NCI-H82 (cell line): ENCODE data around the gene ODAD3.
"Not testable (repeated sequence)": the region's sequence is repeated elsewhere in the genome, so short reads cannot be mapped to it uniquely, and the experiment has no call there.

ENCODE experiments used
- DNase-seq: peaks from one replicate; lab custom pipeline; 2025; lab: John Stamatoyannopoulos, UW

The ODAD3 gene

DNA sequence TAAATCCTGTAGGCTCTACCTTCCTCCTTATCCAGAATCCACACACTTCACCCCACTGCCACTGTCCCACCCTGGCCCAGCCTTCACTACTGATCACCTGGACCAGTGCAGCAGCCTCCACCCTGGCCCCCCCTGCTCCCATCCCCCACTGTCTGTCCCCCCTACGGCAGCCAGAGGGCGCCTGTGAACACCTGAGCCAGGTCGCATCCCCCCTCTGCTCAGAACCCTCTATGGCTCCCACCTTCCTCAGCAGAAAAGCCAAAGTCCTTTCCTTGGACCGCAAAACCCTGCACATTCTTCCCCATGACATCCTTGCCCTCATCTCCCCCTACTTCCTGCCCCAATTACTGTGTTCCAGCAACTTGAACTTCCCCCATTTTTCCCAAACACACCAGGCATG is 25.3 kb upstream of the ODAD3 start:
- DNase-seq, result no peak

- not testable (repeated sequence) for DNase-seq
Measured at GRCh38 chr19:11458912-11459311, 24.0 kb upstream of the ODAD3 start.

DNA sequence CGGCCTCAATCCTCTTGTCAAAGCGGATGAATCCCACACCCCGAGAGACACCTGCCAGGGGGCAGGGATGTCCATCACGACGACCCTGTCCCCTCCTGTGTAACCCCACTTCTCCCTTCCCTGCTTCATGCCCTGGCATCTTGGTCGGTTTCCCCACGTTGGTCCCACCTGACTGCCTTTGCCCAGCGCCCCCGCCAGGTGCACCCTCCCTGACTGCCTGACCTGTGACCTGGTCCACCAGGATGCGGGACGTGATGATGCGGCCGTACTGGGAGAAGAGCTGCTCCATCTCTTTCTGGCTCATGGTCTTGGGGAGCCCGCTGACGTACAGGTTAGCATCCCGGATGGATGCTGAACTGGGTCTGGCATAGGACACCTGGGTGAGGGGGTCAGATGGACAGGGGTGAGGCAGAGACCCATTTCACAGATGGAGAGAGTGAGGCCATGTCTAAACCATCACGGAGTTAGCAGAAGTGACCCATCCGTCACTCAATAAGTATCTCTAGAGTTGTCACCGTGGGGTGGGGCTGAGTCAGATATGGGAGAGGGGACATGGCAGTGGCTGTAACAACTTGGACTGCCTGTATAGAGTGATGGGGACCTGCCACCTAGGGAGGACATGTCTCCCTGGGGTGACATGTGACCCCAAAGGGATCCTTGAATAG is 23.4 kb upstream of the ODAD3 start:
- DNase-seq, result no peak

DNA sequence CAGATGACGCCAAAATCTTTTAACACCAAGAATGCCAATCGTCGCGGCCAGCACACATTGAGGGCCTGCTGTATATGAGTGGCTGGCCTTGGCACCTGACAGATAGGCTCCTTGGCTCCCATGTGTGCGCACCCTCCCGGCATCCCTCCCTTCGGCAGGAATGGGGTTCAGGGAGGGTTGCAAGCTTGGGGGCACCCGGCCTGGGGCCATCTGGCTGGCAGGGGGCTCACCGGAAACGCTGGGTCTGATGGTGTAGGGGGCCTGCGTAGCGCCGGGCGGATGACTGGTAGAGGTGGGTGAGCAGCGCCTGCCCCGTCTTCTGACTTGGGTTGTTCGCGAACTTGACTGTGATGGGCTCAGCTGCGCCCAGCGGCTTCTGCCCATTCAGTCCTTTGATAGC is 22.9 kb upstream of the ODAD3 start:
- DNase-seq, result no peak

DNA sequence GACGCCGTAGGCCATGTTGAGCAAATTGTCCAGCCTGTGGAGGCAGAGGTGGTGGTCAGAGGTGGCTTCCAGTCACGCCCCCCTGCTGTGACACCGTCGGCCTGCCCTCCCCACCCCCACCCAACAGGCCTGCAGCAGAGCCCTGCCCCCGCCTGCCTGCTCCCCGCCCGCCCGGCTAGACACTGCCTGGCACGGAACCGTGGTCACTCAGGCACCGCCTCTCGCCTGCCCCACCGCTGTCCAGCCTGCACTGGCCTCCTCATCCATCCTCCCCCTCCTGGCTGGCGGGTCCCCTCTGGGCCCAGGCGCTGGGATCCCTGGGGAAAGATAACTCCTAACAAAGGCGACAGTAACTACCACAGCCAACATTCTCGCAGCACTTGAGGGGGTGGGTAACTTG is 22.2 kb upstream of the ODAD3 start:
- no peak for DNase-seq

DNA sequence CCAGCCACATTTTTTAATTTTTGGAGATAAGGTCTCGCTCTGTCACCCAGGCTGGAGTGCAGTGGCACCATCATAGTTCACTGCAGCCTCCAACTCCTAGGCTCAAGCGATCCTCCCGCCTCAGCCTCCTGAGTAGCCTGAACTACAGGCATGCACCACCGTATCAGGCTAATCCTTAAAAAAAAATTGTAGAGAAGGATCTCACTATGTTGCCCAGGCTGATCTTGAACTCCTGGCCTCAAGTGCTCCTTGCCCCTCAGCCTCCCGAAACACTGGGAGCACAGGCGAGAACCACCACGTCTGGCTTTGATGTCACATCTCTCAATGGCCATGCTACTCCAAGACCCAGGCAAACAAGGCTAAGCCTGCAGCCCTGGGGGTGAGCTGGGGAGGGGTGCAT is 21.7 kb upstream of the ODAD3 start:
- no peak for DNase-seq

- DNase-seq, result not testable (repeated sequence)
Measured at GRCh38 chr19:11455233-11455554, 20.3 kb upstream of the ODAD3 start.

DNA sequence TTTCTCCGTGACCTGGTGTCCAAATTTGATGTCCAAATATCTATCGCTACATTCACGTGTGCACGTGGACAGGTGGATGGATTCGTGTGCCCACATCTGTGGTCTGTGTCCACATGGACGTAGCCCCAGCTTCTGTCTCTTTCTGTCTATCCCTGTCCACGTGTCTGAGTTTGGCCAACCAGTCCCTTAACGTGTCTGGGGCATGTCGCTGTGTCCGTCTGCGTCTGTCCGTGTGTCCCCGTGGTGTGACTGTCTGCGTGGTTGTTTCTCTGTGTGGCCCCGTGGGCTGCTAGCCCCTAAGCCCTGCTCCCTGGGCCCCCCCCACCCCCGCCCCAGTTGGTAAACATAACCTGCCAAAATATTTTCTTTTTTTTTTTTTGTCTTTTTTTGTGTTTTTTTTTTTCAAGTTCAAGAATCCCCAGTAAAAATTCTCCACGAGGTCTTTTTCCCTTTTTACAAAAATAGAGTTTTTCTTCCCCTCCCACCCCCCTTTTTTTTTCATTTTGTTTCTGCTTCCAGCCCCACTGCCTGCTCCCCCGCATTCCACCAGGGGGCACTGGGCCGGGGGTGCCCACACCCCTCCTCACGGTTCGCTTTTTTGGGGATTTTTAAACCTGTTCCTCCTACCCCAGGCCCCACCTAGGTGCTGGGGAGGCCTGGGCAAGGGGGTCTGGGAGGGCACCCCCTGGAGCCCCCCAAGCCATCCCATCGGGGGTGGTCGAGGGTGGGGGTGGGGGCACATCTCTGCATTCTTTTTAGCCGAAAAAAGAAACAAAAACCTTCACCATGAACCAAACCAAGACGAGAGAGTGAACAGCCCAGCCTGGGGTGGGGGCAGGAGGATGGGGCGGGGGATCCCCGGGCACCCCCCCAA is 18.8 kb upstream of the ODAD3 start:
- peak; percentile 20 for DNase-seq

GRCh38 chr19:11452620-11453310 is 17.8 kb upstream of the ODAD3 start:
- DNase-seq, result no peak

DNA sequence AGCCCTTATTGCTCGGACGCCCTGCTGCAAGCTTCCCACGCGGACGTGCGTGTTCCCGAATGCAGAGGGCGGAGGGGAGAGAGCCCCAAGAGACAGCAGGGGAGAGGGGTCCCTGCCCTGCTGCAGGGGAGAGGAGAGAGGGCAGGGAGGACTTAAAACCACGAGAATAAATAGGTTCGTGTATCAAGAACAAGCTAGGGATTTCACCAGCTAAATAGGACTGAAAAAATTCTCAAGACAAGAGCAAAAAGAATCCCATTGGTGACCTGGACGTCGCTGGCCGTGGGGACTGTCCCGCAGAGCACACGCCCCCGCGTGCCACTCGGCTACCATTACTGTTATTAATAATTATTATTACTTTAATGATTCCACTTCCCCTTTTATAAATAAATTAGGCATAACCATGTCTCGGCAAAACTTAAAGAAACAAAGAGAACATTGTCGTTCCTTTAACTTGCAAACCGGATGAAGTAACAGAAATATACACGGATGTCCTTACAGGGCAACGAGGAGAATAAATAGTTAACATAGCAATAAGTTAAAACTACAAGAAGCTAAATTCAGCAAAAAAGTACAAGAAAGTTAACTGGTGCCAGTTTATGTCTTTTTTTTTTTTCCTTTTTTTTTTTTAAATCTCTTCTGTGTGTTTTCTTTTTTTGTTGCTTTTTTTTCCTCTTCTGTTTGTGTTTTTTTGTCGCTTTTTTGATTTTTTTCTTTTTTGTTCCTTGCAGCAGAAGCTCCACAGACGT is 17.1 kb upstream of the ODAD3 start:
- no peak for DNase-seq

DNA sequence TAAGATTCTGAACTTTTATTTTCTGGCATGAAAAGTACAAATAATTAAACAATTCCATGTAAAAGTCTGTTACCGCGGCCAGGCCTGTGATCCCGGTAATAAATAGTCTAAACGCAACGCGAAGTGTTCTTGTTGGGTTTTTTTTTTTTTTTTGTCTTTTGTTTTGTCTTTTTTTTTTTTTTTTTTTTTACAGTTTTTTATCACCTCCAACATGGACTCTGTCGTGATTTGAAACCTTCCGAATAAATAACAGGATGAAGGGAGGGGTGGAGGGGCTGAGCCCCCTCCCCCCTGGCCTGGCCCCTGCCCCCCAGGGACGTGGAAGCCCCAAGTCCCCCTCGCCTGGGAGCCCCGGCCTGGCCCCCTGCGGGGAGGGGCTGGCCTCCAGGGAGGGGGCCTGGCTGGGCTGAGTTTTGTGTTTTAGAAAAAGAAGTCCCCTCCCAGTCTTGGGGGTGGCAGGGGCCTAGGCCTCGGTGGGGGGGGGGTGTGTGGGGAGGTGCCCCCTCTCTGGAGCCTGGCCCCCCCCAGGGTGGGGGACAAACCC is 16.5 kb upstream of the ODAD3 start:
- no peak for DNase-seq

GRCh38 chr19:11450570-11451326 is 15.8 kb upstream of the ODAD3 start:
- no peak for DNase-seq

- no peak for DNase-seq
Measured at GRCh38 chr19:11448923-11449554, 14.1 kb upstream of the ODAD3 start.

DNA sequence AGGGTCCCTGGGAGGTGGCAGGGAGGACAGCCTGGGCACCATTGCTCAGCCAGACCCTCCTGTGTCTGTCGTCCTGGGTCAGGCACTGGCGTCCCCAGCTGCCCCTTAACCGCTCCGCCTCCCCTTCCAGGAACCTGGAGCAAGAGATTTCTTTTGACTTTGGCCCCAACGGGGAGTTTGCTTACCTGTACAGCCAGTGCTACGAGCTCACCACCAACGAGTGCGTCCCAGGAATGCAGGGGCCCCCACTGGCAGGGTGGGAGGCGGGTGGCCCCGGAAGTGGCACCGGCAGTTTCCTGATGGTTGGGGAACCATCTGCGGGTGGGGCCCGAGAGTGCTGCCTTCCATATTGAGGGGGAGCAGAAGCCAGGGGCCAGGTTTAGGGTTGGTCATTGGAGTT is 13.5 kb upstream of the ODAD3 start:
- no peak for DNase-seq

- no peak for DNase-seq
Measured at GRCh38 chr19:11447347-11448262, 12.7 kb upstream of the ODAD3 start.

GRCh38 chr19:11446652-11447301 is 11.9 kb upstream of the ODAD3 start:
- DNase-seq, result peak; percentile 60

DNA sequence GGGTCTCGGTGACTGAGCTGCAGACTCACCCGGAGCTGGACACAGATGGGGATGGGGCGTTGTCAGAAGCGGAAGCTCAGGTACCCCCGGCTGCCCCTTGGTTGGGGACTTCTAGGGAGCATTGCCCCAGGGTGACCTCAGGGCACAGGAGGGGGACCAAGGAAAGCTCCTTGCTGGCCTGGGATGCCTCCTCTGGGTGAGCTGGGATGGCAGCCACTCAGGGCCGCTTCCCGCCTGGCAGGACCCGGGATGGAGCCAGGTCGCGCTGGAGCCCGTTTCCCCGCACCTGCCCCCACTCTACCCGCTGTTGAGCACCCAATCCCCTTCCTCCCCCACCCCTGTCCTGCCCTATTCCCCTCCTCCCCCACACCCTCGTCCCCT is 11.3 kb upstream of the ODAD3 start:
- DNase-seq, result no peak

- DNase-seq, result no peak
Measured at GRCh38 chr19:11445141-11445540, 10.2 kb upstream of the ODAD3 start.

GRCh38 chr19:11444059-11444458 is 9.1 kb upstream of the ODAD3 start:
- DNase-seq, result no peak
